HepG2 (cell line): ENCODE results near the gene CAVIN2. TPM values are rescaled to one million over a fixed set of nuclear protein-coding genes. Genes with fewer than 3 reads are reported as not detected.

Experiments
- DNMT1 ChIP-seq: sonication (generic); formaldehyde crosslinking; IDR thresholded peaks from 2 replicates; pipeline ENCODE4 v1.5.1; 2020; ENCODE audit warnings: mild to moderate bottlenecking, missing genetic modification reagents
- JUNB ChIP-seq: sonication (generic); formaldehyde crosslinking; IDR thresholded peaks from 2 replicates; pipeline ENCODE4 v1.8.0; 2022; ENCODE audit warnings: missing genetic modification reagents, mild to moderate bottlenecking, borderline replicate concordance
- RBM22 ChIP-seq: fragments of 200-400 bp; formaldehyde crosslinking; optimal IDR thresholded peaks from 2 replicates; pipeline ENCODE3; 2017; ENCODE audit warnings: mild to moderate bottlenecking, low read length, moderate library complexity
- TBX3 ChIP-seq: fragments of 450-650 bp; IDR thresholded peaks from 2 replicates; pipeline ENCODE4 v1.6.1; 2017; ENCODE audit warnings: antibody characterized with exemption, mild to moderate bottlenecking, inconsistent platforms, borderline replicate concordance
- ZNF446 ChIP-seq: sonication (generic); formaldehyde crosslinking; IDR thresholded peaks from 2 replicates; pipeline ENCODE4 v1.5.0; 2020; ENCODE audit warnings: mild to moderate bottlenecking, missing genetic modification reagents
- ZNF703 ChIP-seq: sonication (generic); formaldehyde crosslinking; IDR thresholded peaks from 2 replicates; pipeline ENCODE4 v1.5.1; 2020; ENCODE audit warnings: missing genetic modification reagents, mild to moderate bottlenecking, moderate library complexity, borderline replicate concordance
- ZNF816 ChIP-seq: sonication (generic); formaldehyde crosslinking; IDR thresholded peaks from 2 replicates; pipeline ENCODE4 v1.8.0; 2022; ENCODE audit warnings: missing genetic modification reagents, mild to moderate bottlenecking, borderline replicate concordance
- polyA plus RNA-seq, 8 experiments: library from polyadenylated mRNA; depleted of rRNA in 3 of 8; stranded (reverse) in 7 of 8; unstranded in 1 of 8; fragments of >200 nt; fragmentation: Illumina TruSeq in 4 of 8; extraction: Trizol in 4 of 8; gene quantifications; 2 replicates each; pipeline versions ENCODE4 v1.2.1 to v1.2.3, GENCODE V29; 2011 to 2016; ENCODE audit warnings: low read depth in 4 of 8, missing spikeins in 1 of 8, mixed read lengths in 1 of 8; ENCODE audit not compliant: insufficient read depth in 1 of 8
- total RNA-seq, 5 experiments: library from RNA; depleted of rRNA; stranded (reverse); fragments of >200 nt; fragmentation: Illumina TruSeq; extraction: Trizol; gene quantifications; 2 replicates each; pipeline ENCODE4 v1.2.3, GENCODE V29; 2016; ENCODE audit warnings: low read depth in 1 of 5
- TF ChIP-seq, protein P1 (sequence below): sonication (generic); formaldehyde crosslinking; IDR thresholded peaks from 2 replicates; pipeline ENCODE4 v1.5.0; 2020; ENCODE audit warnings: missing genetic modification reagents, mild to moderate bottlenecking, borderline replicate concordance
- TF ChIP-seq, protein P2 (sequence below): sonication (generic); formaldehyde crosslinking; IDR thresholded peaks from 2 replicates; pipeline ENCODE4 v1.4.0; 2020; ENCODE audit warnings: mild to moderate bottlenecking, missing genetic modification reagents

Gene CAVIN2
- total and polyA plus RNA-seq, 2 of the 13 experiments (the other 11 are each of a cell fraction or from before 2014, with no cell fraction given), result 7.6 to 38.8 TPM

DNA sequence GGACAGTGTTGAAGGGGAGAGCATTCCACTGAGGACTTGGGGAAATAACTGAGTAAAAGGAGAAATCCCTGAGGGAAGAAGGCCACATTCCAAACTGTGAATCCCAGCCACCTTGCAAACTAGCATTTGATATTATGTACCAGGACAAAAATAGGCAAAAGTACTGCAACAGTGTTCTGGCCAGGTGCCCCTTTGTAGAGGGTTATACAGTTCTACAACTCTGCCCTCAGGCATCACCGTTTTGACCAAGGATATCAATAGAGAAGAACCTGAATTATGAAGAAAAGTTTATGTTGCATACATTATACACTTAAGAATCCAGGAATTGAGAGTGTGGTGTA is 20.6 kb upstream of the CAVIN2 start (continued):
- TF ChIP-seq, protein P1, sequence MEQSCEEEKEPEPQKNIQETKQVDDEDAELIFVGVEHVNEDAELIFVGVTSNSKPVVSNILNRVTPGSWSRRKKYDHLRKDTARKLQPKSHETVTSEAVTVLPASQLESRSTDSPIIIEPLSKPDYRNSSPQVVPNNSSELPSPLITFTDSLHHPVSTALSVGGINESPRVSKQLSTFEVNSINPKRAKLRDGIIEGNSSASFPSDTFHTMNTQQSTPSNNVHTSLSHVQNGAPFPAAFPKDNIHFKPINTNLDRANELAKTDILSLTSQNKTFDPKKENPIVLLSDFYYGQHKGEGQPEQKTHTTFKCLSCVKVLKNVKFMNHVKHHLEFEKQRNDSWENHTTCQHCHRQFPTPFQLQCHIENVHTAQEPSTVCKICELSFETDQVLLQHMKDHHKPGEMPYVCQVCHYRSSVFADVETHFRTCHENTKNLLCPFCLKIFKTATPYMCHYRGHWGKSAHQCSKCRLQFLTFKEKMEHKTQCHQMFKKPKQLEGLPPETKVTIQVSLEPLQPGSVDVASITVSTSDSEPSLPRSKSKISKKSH (CRISPR knock-in tag), result no peak
- TF ChIP-seq ZNF816, result no peak
- TF ChIP-seq RBM22, result no peak
- no peak for TF ChIP-seq JUNB
- TF ChIP-seq ZNF703 (CRISPR knock-in tag), result peak; percentile 11; the same call in 1 of the 2 replicates
- TF ChIP-seq TBX3, result no peak
- no peak for TF ChIP-seq ZNF446 (CRISPR knock-in tag)
- no peak for TF ChIP-seq DNMT1 (CRISPR knock-in tag)
- TF ChIP-seq, protein P2, sequence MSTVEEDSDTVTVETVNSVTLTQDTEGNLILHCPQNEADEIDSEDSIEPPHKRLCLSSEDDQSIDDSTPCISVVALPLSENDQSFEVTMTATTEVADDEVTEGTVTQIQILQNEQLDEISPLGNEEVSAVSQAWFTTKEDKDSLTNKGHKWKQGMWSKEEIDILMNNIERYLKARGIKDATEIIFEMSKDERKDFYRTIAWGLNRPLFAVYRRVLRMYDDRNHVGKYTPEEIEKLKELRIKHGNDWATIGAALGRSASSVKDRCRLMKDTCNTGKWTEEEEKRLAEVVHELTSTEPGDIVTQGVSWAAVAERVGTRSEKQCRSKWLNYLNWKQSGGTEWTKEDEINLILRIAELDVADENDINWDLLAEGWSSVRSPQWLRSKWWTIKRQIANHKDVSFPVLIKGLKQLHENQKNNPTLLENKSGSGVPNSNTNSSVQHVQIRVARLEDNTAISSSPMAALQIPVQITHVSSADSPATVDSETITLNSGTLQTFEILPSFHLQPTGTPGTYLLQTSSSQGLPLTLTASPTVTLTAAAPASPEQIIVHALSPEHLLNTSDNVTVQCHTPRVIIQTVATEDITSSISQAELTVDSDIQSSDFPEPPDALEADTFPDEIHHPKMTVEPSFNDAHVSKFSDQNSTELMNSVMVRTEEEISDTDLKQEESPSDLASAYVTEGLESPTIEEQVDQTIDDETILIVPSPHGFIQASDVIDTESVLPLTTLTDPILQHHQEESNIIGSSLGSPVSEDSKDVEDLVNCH (CRISPR knock-in tag), result no peak
